HG03045 (cell line): ENCODE results near the gene NDUFS6.
A peak's percentile ranks its signal among the peaks of the same experiment; 100 is the strongest.
"Not testable (repeated sequence)": the region's sequence is repeated elsewhere in the genome, so short reads cannot be mapped to it uniquely, and the experiment has no call there.

Source experiments
- ATAC-seq: cut with Tn5 transposase; IDR thresholded peaks from one replicate; pipeline ENCODE4 v1.9.1; 2021; ENCODE audit warnings: mild to moderate bottlenecking, moderate library complexity; ENCODE audit not compliant: unreplicated experiment

The NDUFS6 gene

GRCh38 chr5:1796371-1797102 is 4.7 kb upstream of the NDUFS6 start:
- no peak for ATAC-seq

- no peak for ATAC-seq
Measured at GRCh38 chr5:1797103-1797800, 4.0 kb upstream of the NDUFS6 start.

- ATAC-seq: no peak
Measured at GRCh38 chr5:1797855-1798254, 3.4 kb upstream of the NDUFS6 start.

- ATAC-seq: not testable (repeated sequence)
Measured at GRCh38 chr5:1798589-1798988, 2.6 kb upstream of the NDUFS6 start.

GRCh38 chr5:1799110-1799601 is 2.1 kb upstream of the NDUFS6 start:
- ATAC-seq: peak; percentile 28

- peak; percentile 57 for ATAC-seq
Measured at GRCh38 chr5:1799602-1800471, 1.4 kb upstream of the NDUFS6 start, which contains the start of gene MRPL36. Gene MRPL36 (minus strand): TSS chr5:1799837. CDS start chr5:1798935, 902 bp downstream.

GRCh38 chr5:1800472-1801221 is 560 bp upstream of the NDUFS6 start:
- peak; percentile 36 for ATAC-seq

DNA sequence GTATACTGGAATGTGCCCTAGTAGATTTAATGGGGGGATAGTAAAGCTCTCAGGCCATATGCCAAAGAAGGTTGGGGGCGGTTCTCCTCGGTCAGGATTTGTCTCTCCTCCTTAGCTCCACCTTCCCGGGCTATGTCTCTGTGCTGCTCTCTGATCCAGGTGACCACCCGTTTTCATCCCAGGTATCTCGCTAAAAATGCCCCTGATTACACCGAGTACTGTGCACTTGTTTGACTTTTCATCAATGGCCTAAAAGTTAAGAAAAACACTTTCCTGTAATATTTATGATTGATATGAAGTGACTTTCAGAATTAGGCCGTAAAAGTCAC is 724 bp downstream of the NDUFS6 start:
- ATAC-seq: no peak

DNA sequence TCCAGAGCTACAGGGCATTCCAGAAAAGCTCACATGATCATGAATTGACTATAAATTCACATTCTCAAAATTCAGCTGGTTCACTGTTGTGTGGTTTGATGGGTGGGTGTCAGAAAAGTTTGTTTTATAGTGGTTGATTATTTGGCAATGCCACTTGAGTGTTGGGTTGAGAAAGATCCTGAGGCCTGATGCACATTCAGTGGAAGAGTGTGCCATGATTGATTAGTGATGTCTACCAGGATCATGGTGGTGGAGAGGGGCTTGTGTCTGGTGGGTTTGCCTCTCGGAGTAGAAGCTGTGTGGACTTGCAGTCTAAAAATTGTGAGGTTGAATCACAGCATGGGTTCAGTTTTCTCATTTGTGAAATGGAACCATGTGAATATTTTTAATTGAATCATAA is 2.0 kb downstream of the NDUFS6 start:
- ATAC-seq: no peak

GRCh38 chr5:1804001-1804690 is 2.9 kb downstream of the NDUFS6 start:
- ATAC-seq: no peak

DNA sequence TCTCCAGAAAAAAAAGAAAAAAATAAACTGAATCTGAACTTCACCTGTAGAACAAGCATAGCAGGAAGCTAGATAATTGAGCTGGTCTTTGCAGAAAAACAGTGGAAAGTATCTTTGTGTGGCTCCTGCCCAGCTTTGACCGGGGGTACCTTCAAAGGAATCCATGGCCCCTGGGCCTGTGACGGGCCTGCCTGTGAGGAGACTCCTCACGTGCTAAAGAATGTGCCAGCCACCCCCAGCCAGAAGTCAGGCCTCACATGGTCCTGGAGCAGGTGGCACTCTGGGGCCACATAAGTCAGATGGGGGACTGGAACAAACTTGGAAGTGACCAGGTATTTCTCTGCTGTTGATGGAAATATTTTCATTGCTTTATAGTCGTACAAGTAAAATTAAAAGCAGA is 4.1 kb downstream of the NDUFS6 start:
- no peak for ATAC-seq

DNA sequence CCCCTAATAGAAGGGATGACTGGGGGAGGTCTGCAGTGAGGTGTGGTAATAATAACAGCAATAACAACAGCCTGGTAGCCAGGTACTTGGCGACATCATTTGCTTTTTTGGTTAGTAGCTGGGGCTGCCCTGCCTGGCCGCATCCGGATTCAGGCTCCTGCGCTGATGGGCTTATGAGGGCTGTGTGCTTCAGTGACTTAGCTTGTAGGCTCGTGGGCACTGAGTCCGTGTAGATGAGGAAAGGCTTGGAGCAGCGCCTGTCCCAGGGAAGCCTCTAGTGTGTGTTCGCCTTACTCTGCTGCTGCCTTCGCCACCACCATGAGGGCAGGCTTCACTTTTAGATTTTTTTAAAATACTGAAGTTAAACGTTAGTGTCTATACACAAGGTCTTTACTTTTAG is 4.5 kb downstream of the NDUFS6 start:
- ATAC-seq: no peak

GRCh38 chr5:1806199-1806598 is 5.0 kb downstream of the NDUFS6 start:
- no peak for ATAC-seq

DNA sequence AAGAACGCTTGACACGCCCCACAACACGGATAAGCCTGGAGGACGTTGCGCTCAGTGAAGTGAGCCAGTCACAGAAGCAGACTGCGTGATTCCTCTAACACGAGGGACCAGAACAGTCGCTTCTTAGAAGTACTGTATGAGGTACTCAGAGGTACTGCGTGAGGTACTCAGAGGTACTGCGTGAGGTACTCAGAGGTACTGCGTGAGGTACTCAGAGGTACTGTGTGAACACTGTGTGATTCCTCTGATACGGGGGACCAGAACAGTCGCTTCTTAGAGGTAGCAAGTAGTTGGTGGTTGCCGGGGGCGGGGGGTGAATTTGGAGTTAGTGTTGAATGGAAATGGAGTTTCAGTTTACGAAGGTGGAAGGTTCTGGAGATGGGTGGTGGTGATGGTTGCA is 5.8 kb downstream of the NDUFS6 start:
- no peak for ATAC-seq

DNA sequence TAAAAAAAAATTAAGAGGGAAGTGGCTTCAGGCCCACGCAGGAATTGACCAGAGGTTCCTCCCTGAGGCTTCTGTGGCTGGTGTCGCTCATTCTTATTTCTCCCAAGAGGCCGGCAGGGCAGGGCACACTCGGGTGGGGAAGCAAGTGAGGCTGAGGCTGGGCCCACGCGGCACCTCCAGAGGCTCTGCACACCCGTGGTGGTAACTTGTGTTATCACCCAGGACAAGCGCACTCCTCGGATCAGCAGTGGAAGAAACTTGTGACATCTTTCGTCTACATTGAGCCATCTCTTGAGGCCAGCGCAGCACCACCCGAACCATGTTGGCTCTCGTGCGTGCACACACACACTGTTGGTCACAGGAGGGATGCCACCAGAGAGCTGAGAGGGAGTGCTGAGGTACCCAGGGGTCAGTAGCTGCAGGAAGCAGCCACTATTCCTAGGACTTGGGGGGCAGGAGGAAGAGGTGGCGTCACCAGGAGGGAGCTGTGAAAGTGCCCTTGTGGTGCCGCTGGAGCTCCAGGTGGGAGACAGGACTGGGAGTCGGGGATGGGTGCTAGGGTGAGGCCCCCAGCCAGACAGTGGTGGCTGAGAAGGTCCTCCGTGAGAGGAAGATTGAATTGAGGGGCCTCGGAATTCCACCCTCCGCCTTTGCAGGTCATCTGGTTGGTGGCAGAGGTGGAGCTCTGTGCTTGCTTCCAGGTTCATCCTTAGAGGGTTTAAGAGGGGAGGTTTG is 6.4 kb downstream of the NDUFS6 start:
- no peak for ATAC-seq

GRCh38 chr5:1808439-1808838 is 7.2 kb downstream of the NDUFS6 start:
- no peak for ATAC-seq

- ATAC-seq: no peak
Measured at GRCh38 chr5:1809416-1810035, 8.3 kb downstream of the NDUFS6 start.

GRCh38 chr5:1810581-1811101 is 9.4 kb downstream of the NDUFS6 start:
- ATAC-seq: no peak
